Thyroid gland (tissue), 4 donors: ENCODE results near the gene TNIK.

Experiments used
- CTCF ChIP-seq, 6 experiments: fragments of 200-600 bp in 3 of 6; fragments of 450-650 bp in 3 of 6; sonication (generic) in 3 of 6; IDR thresholded peaks; one replicate each; pipeline ENCODE4 v1.5.1; 2016 to 2019; ENCODE audit warnings: antibody characterized with exemption in 6 of 6, mild to moderate bottlenecking in 2 of 6, inconsistent platforms in 1 of 6, moderate library complexity in 1 of 6
- POLR2A ChIP-seq, 2 donors: fragments of 450-650 bp; IDR thresholded peaks; one replicate each; pipeline ENCODE4 v1.6.1; 2017; ENCODE audit warnings: antibody characterized with exemption in 2 of 2, mild to moderate bottlenecking in 2 of 2, moderate library complexity in 1 of 2

GRCh38 chr3:171416666-171417065 is 43.5 kb downstream of the TNIK start:
- no peak for TF ChIP-seq CTCF (IDR thresholded peaks at IDR 0.05)
- no peak for TF ChIP-seq POLR2A (IDR thresholded peaks at IDR 0.05)
